ENCODE data around the gene SULT1C2.

DNA sequence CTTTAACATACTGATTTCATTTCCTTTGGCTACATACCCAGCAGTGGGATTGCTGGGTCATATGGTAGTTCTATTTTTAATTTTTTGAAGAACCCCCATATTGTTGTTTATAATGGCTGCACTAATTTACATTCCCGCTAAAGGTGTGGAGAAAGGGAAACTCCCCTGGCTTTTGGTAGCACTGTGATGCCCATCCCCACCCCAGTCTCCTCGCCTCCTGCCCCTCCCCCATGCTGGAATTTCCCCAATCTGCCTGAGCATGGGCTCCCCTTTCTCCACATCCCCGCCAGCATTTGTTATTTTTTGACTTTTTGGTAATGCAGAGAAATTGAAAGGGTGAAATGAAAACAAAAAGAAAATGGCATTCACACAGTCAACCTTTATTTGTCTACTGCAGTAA is 59.1 kb downstream of the SULT1C2 start:
- TF ChIP-seq, protein P1, sequence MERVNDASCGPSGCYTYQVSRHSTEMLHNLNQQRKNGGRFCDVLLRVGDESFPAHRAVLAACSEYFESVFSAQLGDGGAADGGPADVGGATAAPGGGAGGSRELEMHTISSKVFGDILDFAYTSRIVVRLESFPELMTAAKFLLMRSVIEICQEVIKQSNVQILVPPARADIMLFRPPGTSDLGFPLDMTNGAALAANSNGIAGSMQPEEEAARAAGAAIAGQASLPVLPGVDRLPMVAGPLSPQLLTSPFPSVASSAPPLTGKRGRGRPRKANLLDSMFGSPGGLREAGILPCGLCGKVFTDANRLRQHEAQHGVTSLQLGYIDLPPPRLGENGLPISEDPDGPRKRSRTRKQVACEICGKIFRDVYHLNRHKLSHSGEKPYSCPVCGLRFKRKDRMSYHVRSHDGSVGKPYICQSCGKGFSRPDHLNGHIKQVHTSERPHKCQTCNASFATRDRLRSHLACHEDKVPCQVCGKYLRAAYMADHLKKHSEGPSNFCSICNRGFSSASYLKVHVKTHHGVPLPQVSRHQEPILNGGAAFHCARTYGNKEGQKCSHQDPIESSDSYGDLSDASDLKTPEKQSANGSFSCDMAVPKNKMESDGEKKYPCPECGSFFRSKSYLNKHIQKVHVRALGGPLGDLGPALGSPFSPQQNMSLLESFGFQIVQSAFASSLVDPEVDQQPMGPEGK (CRISPR knock-in tag; IDR thresholded peaks at IDR 0.05), result no peak
- TF ChIP-seq, protein P2, sequence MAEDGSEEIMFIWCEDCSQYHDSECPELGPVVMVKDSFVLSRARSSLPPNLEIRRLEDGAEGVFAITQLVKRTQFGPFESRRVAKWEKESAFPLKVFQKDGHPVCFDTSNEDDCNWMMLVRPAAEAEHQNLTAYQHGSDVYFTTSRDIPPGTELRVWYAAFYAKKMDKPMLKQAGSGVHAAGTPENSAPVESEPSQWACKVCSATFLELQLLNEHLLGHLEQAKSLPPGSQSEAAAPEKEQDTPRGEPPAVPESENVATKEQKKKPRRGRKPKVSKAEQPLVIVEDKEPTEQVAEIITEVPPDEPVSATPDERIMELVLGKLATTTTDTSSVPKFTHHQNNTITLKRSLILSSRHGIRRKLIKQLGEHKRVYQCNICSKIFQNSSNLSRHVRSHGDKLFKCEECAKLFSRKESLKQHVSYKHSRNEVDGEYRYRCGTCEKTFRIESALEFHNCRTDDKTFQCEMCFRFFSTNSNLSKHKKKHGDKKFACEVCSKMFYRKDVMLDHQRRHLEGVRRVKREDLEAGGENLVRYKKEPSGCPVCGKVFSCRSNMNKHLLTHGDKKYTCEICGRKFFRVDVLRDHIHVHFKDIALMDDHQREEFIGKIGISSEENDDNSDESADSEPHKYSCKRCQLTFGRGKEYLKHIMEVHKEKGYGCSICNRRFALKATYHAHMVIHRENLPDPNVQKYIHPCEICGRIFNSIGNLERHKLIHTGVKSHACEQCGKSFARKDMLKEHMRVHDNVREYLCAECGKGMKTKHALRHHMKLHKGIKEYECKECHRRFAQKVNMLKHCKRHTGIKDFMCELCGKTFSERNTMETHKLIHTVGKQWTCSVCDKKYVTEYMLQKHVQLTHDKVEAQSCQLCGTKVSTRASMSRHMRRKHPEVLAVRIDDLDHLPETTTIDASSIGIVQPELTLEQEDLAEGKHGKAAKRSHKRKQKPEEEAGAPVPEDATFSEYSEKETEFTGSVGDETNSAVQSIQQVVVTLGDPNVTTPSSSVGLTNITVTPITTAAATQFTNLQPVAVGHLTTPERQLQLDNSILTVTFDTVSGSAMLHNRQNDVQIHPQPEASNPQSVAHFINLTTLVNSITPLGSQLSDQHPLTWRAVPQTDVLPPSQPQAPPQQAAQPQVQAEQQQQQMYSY (CRISPR knock-in tag; IDR thresholded peaks at IDR 0.05), result no peak
- TF ChIP-seq, protein P3, sequence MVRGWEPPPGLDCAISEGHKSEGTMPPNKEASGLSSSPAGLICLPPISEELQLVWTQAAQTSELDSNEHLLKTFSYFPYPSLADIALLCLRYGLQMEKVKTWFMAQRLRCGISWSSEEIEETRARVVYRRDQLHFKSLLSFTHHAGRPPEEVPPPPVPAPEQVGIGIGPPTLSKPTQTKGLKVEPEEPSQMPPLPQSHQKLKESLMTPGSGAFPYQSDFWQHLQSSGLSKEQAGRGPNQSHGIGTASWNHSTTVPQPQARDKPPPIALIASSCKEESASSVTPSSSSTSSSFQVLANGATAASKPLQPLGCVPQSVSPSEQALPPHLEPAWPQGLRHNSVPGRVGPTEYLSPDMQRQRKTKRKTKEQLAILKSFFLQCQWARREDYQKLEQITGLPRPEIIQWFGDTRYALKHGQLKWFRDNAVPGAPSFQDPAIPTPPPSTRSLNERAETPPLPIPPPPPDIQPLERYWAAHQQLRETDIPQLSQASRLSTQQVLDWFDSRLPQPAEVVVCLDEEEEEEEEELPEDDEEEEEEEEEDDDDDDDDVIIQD (CRISPR knock-in tag; IDR thresholded peaks at IDR 0.05; ENCODE audit: low read depth), result no peak
- TF ChIP-seq CBX2 (IDR thresholded peaks at IDR 0.05; ENCODE audit: low read depth, low read length), result no peak
- no peak for TF ChIP-seq CBX2 (CRISPR knock-in tag; IDR thresholded peaks at IDR 0.05; ENCODE audit: low read depth)
- TF ChIP-seq, protein P4, sequence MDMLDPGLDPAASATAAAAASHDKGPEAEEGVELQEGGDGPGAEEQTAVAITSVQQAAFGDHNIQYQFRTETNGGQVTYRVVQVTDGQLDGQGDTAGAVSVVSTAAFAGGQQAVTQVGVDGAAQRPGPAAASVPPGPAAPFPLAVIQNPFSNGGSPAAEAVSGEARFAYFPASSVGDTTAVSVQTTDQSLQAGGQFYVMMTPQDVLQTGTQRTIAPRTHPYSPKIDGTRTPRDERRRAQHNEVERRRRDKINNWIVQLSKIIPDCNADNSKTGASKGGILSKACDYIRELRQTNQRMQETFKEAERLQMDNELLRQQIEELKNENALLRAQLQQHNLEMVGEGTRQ (IDR thresholded peaks at IDR 0.05; ENCODE audit: low read depth, low read length), result no peak
- TF ChIP-seq, protein P4 (CRISPR knock-in tag; IDR thresholded peaks at IDR 0.05; ENCODE audit: borderline replicate concordance), result no peak
- no peak for TF ChIP-seq SP2 (CRISPR knock-in tag; IDR thresholded peaks at IDR 0.05)
- no peak for TF ChIP-seq ZBTB20 (CRISPR knock-in tag; IDR thresholded peaks at IDR 0.05; ENCODE audit: borderline replicate concordance, low read depth)
- TF ChIP-seq ARHGAP35 (CRISPR knock-in tag; IDR thresholded peaks at IDR 0.05; ENCODE audit: borderline replicate concordance), result no peak
- TF ChIP-seq, protein P5, sequence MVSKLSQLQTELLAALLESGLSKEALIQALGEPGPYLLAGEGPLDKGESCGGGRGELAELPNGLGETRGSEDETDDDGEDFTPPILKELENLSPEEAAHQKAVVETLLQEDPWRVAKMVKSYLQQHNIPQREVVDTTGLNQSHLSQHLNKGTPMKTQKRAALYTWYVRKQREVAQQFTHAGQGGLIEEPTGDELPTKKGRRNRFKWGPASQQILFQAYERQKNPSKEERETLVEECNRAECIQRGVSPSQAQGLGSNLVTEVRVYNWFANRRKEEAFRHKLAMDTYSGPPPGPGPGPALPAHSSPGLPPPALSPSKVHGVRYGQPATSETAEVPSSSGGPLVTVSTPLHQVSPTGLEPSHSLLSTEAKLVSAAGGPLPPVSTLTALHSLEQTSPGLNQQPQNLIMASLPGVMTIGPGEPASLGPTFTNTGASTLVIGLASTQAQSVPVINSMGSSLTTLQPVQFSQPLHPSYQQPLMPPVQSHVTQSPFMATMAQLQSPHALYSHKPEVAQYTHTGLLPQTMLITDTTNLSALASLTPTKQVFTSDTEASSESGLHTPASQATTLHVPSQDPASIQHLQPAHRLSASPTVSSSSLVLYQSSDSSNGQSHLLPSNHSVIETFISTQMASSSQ (IDR thresholded peaks at IDR 0.05; ENCODE audit: low read depth), result no peak
- TF ChIP-seq, protein P5 (CRISPR knock-in tag; IDR thresholded peaks at IDR 0.05; ENCODE audit: borderline replicate concordance), result no peak
- no peak for TF ChIP-seq CHD2 (IDR thresholded peaks at IDR 0.05; ENCODE audit: low read depth, low read length)
- no peak for TF ChIP-seq BRCA1 (CRISPR knock-in tag; IDR thresholded peaks at IDR 0.05)
